ENCODE results near the gene GRM1.

DNA sequence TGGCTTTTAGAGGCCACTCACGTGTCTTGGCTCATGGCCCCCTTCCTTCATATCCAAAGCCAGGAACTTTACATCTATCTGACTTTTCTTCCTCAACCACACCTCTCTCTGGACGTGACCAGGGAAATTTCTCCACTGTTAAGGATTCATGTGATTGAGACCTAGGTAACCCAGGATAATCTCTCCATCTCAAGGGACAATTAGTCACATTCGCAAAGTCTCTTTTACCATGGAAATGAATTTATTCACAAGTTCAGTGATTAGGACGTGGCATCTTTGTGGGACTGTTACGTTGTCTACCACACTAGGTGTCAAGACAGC is 287.3 kb downstream of the GRM1 start:
- TF ChIP-seq CTCF (IDR thresholded peaks at IDR 0.05; ENCODE audit: low read depth, low read length) = no peak
- TF ChIP-seq EZH2phosphoT487 (IDR thresholded peaks at IDR 0.05; ENCODE audit: low read depth) = no peak

Data from OCI-LY3 (cell line).